Activated naive CD4-positive, alpha-beta T cell treated with anti-CD3 and anti-CD28 coated beads for 36 hours (primary cell): ENCODE results near the gene CST9. TPM values are rescaled to one million over a fixed set of nuclear protein-coding genes. Genes with fewer than 3 reads are reported as not detected.

Experiments
- CTCF ChIA-PET: fragments of 350-600 bp; sonication (Branson Sonifier 250); formaldehyde crosslinking; loops from one replicate; lab custom pipeline; 2021; ENCODE audit warnings: antibody characterized with exemption; lab: Charles Lee
- DNase-seq: peaks from one replicate; pipeline ENCODE4 v3.0.0-alpha.2; 2020
- H3K27ac Mint-ChIP-seq: one replicate; pipeline ENCODE4 v1.8.0; 2021; ENCODE audit warnings: mild to moderate bottlenecking, mixed read lengths
- H3K27me3 Mint-ChIP-seq: one replicate; pipeline ENCODE4 v1.8.0; 2021; ENCODE audit warnings: low read depth, mixed read lengths
- H3K36me3 Mint-ChIP-seq: one replicate; pipeline ENCODE4 v1.8.0; 2021; ENCODE audit warnings: low read depth, mixed read lengths
- H3K4me1 Mint-ChIP-seq: one replicate; pipeline ENCODE4 v1.8.0; 2021; ENCODE audit warnings: low read depth, mixed read lengths
- H3K4me3 Mint-ChIP-seq: one replicate; pipeline ENCODE4 v1.8.0; 2021; ENCODE audit warnings: mild to moderate bottlenecking, moderate library complexity, mixed read lengths
- H3K9me3 Mint-ChIP-seq: one replicate; pipeline ENCODE4 v1.8.0; 2021; ENCODE audit warnings: mixed read lengths
- intact Hi-C: fragments of 100-400 bp; cut with micrococcal nuclease; formaldehyde crosslinking; loops from one replicate; pipeline ENCODE4 v1.15.1; 2023
- total RNA-seq, 2 experiments: library from RNA; stranded (reverse); gene quantifications; one replicate each; pipeline ENCODE4 v1.2.3, GENCODE V29; 2021

CST9 gene
- total RNA-seq, 2 experiments from 2014 or later, result not detected

GRCh38 chr20:23634985-23635767, 29.5 kb upstream of the CST9 start:
- no peak for DNase-seq
- Mint-ChIP-seq H3K27ac (no peak overlapping the region), H3K9me3 (no peaks in the 10 kb centered on the region), H3K4me1 (peaks cover 6% of the 10 kb centered on the region), H3K36me3 (no peaks in the 10 kb centered on the region), H3K4me3 (no peak overlapping the region), H3K27me3 (peaks cover 25% of the 10 kb centered on the region)
- intact Hi-C loops, result no loop called here
- CTCF ChIA-PET, result no interaction called here

DNA sequence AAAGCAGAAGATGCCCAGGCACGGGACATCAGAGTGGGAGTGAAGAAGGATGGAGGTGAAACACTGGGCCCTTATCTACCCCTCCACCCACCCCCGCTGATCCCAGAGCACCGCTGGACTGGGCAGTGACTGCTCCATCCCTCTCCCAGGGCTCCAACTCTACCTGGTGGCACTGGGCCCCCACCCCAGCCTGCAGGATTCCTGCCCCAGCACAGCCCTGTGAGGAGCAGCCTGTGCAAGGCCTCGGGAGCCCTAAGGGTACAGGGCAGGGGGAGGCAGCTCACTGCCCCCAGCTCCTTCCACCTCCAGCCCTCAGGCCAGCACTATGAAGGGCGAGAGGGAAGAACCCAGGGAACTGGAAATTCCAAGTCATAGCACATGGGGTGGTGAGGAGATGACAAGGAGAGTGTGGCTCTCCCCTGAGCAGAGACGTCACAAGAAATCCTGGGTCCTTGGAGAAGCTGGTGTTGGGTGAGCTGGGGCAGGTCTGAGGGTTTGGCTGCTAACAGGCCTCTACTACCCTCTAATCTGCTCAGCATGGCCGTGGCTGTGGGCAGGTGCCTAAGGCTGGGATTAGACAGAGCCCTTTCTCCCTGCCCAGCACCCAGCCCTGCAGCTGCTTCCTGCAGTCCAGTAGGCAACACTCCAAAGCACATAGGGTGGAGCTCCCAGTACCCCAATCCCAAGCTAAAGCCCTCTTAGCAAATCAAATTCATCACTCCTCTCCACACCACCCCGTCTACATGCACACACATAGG, 28.5 kb upstream of the CST9 start:
- CTCF ChIA-PET, result no interaction called here

GRCh38 chr20:23632711-23633573, 27.2 kb upstream of the CST9 start:
- DNase-seq, result no peak
- H3K36me3 Mint-ChIP-seq, result no peaks in the 10 kb centered on the region
- H3K4me3 Mint-ChIP-seq, result no peak overlapping the region
- H3K27me3 Mint-ChIP-seq, result peaks cover 14% of the 10 kb centered on the region
- H3K9me3 Mint-ChIP-seq, result no peaks in the 10 kb centered on the region
- H3K4me1 Mint-ChIP-seq, result peaks cover 6% of the 10 kb centered on the region
- H3K27ac Mint-ChIP-seq, result no peak overlapping the region
- CTCF ChIA-PET, result no interaction called here
- intact Hi-C loops, result no loop called here

More for the DNA sequence above, 28.5 kb upstream of the CST9 start:
- Mint-ChIP-seq H3K27ac (no peak overlapping the region), H3K36me3 (no peaks in the 10 kb centered on the region), H3K4me3 (no peak overlapping the region), H3K27me3 (peaks cover 19% of the 10 kb centered on the region), H3K4me1 (peaks cover 6% of the 10 kb centered on the region), H3K9me3 (no peaks in the 10 kb centered on the region)
- DNase-seq, result no peak
- intact Hi-C loops, result no loop called here

GRCh38 chr20:23631981-23632710, 26.4 kb upstream of the CST9 start:
- no peaks in the 10 kb centered on the region for H3K9me3 Mint-ChIP-seq
- H3K27ac Mint-ChIP-seq, result no peak overlapping the region
- CTCF ChIA-PET, result no interaction called here
- H3K36me3 Mint-ChIP-seq, result no peaks in the 10 kb centered on the region
- H3K4me3 Mint-ChIP-seq, result no peak overlapping the region
- peaks cover 4% of the 10 kb centered on the region for H3K4me1 Mint-ChIP-seq
- DNase-seq, result no peak
- H3K27me3 Mint-ChIP-seq, result peaks cover 13% of the 10 kb centered on the region
- intact Hi-C loops, result no loop called here

- DNase-seq, result no peak
- H3K4me3 Mint-ChIP-seq, result no peak overlapping the region
- peaks cover 5% of the 10 kb centered on the region for H3K27me3 Mint-ChIP-seq
- CTCF ChIA-PET, result no interaction called here
- no peaks in the 10 kb centered on the region for H3K4me1 Mint-ChIP-seq
- intact Hi-C loops, result no loop called here
- no peaks in the 10 kb centered on the region for H3K9me3 Mint-ChIP-seq
- H3K27ac Mint-ChIP-seq, result no peak overlapping the region
- no peaks in the 10 kb centered on the region for H3K36me3 Mint-ChIP-seq
Observed at GRCh38 chr20:23631226-23631822, 25.6 kb upstream of the CST9 start.

DNA sequence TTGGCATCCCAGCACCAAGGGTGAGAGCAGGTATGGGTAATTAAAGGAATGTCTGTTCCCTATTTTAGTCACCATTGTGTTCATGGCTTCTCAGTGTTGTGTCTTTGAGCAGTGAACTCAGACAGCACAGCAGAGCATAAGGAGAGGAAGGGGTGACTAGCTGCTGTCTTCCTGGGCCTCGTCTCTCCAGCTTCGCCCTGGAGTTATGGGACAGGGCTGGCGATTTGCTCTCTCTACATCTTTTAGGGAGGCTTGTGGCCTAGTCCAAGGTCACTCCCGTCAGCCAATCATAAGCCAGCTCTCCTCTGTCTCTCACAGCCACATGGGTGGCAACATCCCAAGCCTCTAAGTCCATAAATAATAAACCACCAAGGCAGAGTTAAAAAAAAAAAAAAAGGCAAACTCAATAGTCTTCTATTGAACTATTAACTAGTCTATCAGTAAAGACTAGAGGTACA, 24.7 kb upstream of the CST9 start:
- H3K36me3 Mint-ChIP-seq, result no peaks in the 10 kb centered on the region
- intact Hi-C loops, result no loop called here
- H3K27ac Mint-ChIP-seq, result no peak overlapping the region
- no peaks in the 10 kb centered on the region for H3K27me3 Mint-ChIP-seq
- no peaks in the 10 kb centered on the region for H3K4me1 Mint-ChIP-seq
- no peaks in the 10 kb centered on the region for H3K9me3 Mint-ChIP-seq
- H3K4me3 Mint-ChIP-seq, result no peak overlapping the region
- DNase-seq, result no peak
- CTCF ChIA-PET, result no interaction called here

GRCh38 chr20:23629542-23630391, 24.1 kb upstream of the CST9 start:
- Mint-ChIP-seq H3K36me3 (no peaks in the 10 kb centered on the region), H3K27ac (no peak overlapping the region)
- CTCF ChIA-PET, result no interaction called here

GRCh38 chr20:23629017-23629541, 23.4 kb upstream of the CST9 start:
- H3K4me3 Mint-ChIP-seq, result no peak overlapping the region
- no peaks in the 10 kb centered on the region for H3K9me3 Mint-ChIP-seq
- no peak for DNase-seq
- CTCF ChIA-PET, result no interaction called here
- intact Hi-C loops, result no loop called here
- H3K27me3 Mint-ChIP-seq, result no peaks in the 10 kb centered on the region
- H3K27ac Mint-ChIP-seq, result no peak overlapping the region
- no peaks in the 10 kb centered on the region for H3K36me3 Mint-ChIP-seq
- no peaks in the 10 kb centered on the region for H3K4me1 Mint-ChIP-seq

More at GRCh38 chr20:23629542-23630391, 24.1 kb upstream of the CST9 start:
- no peak for DNase-seq
- no peaks in the 10 kb centered on the region for H3K4me1 Mint-ChIP-seq
- no peaks in the 10 kb centered on the region for H3K27me3 Mint-ChIP-seq
- H3K9me3 Mint-ChIP-seq, result no peaks in the 10 kb centered on the region
- intact Hi-C loops, result no loop called here
- no peak overlapping the region for H3K4me3 Mint-ChIP-seq

DNA sequence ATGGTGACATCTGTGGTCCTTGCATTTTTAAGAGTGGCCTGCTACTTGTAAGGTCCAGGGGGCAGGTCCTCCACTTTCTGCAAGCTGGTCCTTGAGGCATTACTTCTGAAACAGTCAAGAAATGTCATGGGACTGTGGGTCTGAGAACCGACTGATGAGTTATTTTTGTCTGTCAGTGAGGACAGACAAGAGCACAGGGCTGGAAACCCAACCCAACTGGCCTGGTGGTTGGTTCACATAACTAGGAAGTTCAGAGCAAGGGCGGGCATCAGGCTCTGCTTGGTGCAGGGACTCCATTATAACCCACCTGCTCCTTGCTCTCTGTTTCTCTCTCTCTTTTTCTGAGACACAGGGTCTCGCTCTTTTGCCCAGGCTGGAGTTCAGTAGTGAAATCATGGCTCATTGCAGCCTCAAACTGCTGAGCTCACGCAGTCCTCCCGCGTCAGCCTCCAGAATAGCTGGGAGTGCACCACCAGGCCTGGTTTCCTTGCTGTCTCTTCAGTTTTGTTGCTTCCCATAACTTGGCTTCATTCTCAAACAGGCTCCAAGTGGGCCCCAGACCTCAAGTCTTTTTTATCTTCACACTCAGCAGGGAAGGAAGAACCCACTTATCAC, 22.8 kb upstream of the CST9 start:
- no peak for DNase-seq
- intact Hi-C loops, result no loop called here
- H3K4me1 Mint-ChIP-seq, result no peaks in the 10 kb centered on the region
- H3K4me3 Mint-ChIP-seq, result no peak overlapping the region
- H3K36me3 Mint-ChIP-seq, result no peaks in the 10 kb centered on the region
- CTCF ChIA-PET, result no interaction called here
- no peaks in the 10 kb centered on the region for H3K27me3 Mint-ChIP-seq
- H3K27ac Mint-ChIP-seq, result no peak overlapping the region
- H3K9me3 Mint-ChIP-seq, result no peaks in the 10 kb centered on the region

GRCh38 chr20:23627501-23627900, 21.8 kb upstream of the CST9 start:
- DNase-seq, result no peak
- Mint-ChIP-seq H3K9me3 (no peaks in the 10 kb centered on the region), H3K27me3 (no peaks in the 10 kb centered on the region), H3K4me1 (no peaks in the 10 kb centered on the region), H3K36me3 (no peaks in the 10 kb centered on the region), H3K4me3 (no peak overlapping the region), H3K27ac (no peak overlapping the region)
- CTCF ChIA-PET, result interaction anchor here (1.1 kb wide), 1 partner anchor 186 kb away, joined by 3 read pairs; no protein-coding TSS in a partner anchor
- intact Hi-C loops, result no loop called here
